Measurements from ENCODE around the gene RASA3. TPM values are rescaled to one million over a fixed set of nuclear protein-coding genes. Genes with fewer than 3 reads are reported as not detected.

RASA3 gene
- total RNA-seq, 2 donors from 2014 or later, result 6.3 to 12.0 TPM

GRCh38 chr13:114080739-114081561 lies 51.5 kb downstream of the RASA3 start:
- H3K36me3 ChIP-seq (ENCODE audit: control insufficient read depth, insufficient read depth, low read length), result no peaks in the 10 kb centered on the region
- WGBS, 2 experiments (ENCODE audit: insufficient coverage in 1 of 2, insufficient read length in 1 of 2), result 94 to 95% methylated on average over 33 to 34 of the region's 34 CpGs
- H3K27ac Mint-ChIP-seq, result no peak overlapping the region
- no peaks in the 10 kb centered on the region for H3K27me3 ChIP-seq (ENCODE audit: control insufficient read depth, insufficient read depth, low read length, poor library complexity, severe bottlenecking)
- H3K4me1 ChIP-seq (ENCODE audit: control insufficient read depth, insufficient read depth, low read length), result no peaks in the 10 kb centered on the region
- H3K27ac ChIP-seq (ENCODE audit: low read depth, low read length), result no peak overlapping the region
- DNase-seq, result peak; percentile 37
- H3K9me3 Mint-ChIP-seq, result peaks cover 6% of the 10 kb centered on the region
- TF ChIP-seq, protein P1, sequence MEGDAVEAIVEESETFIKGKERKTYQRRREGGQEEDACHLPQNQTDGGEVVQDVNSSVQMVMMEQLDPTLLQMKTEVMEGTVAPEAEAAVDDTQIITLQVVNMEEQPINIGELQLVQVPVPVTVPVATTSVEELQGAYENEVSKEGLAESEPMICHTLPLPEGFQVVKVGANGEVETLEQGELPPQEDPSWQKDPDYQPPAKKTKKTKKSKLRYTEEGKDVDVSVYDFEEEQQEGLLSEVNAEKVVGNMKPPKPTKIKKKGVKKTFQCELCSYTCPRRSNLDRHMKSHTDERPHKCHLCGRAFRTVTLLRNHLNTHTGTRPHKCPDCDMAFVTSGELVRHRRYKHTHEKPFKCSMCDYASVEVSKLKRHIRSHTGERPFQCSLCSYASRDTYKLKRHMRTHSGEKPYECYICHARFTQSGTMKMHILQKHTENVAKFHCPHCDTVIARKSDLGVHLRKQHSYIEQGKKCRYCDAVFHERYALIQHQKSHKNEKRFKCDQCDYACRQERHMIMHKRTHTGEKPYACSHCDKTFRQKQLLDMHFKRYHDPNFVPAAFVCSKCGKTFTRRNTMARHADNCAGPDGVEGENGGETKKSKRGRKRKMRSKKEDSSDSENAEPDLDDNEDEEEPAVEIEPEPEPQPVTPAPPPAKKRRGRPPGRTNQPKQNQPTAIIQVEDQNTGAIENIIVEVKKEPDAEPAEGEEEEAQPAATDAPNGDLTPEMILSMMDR (conservative IDR thresholded peaks at IDR 0.05), result no peak
- peaks cover 9% of the 10 kb centered on the region for H3K36me3 Mint-ChIP-seq (ENCODE audit: low read depth)
- no peak overlapping the region for H3K9ac ChIP-seq (ENCODE audit: extremely low read depth, low read length, poor library complexity, severe bottlenecking)
- no peaks in the 10 kb centered on the region for H3K9me3 ChIP-seq (ENCODE audit: control insufficient read depth, low read length)
- no peak overlapping the region for H3K4me3 Mint-ChIP-seq
- H3K4me1 Mint-ChIP-seq, result peaks cover 4% of the 10 kb centered on the region
- no peaks in the 10 kb centered on the region for H3K27me3 Mint-ChIP-seq (ENCODE audit: insufficient read depth)
- no peak overlapping the region for H3K4me3 ChIP-seq (ENCODE audit: low read length)

DNA sequence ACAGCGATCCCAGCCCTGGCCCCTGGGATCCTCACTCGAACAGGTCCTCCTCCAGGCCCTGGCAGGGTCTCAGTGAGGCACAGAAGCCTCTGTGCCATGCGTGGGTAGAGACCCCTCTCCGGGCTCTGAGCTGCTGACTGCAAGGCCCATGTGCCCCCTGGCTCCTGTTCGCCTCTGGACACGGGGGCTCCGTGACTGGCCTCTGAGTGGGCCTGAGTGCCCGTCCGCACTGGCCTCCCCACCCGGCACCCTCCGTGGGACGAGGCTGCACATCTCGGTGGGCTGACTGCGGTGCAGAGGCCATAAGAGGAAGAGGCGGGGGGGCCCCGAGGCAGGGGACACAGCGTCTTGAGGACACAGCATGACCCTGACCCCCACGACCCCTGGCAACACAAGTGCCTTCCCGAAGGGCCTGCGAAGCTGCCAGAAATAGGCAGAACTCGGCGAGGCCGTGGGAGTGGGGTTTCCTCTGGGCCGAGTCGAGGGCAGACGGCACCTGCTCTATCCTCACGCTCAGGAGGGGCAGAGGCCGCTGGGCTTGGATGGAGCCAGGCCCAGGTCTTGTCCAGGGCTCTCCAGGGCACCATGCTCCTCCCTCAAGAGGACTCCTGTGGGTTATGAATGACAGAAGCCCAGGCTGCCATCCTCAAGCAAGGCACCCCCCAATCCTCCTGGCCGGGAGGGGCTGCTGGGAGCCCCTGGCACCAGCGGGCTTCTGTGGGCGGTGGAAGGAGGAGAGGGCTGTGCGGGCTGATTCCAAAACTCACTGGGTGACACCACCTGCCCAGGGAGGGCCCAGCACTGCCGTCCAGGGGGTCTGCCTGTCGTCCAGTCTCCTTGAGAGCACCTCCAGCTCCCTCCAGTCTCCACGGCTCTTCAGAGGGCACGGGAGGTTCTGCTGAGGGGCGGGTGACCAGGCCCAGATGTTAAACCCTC lies 52.6 kb downstream of the RASA3 start:
- Mint-ChIP-seq H3K4me3 (no peak overlapping the region), H3K27ac (no peak overlapping the region)
- DNase-seq, result peak; percentile 38

More for the DNA sequence above, 52.6 kb downstream of the RASA3 start:
- 88 to 93% methylated on average over 27 to 37 of the region's 37 CpGs for WGBS, 2 experiments (ENCODE audit: insufficient coverage in 1 of 2, insufficient read length in 1 of 2)
- TF ChIP-seq, protein P1 (conservative IDR thresholded peaks at IDR 0.05), result no peak
- Mint-ChIP-seq H3K9me3 (peaks cover 6% of the 10 kb centered on the region), H3K36me3 (ENCODE audit: low read depth) (peaks cover 9% of the 10 kb centered on the region), H3K27me3 (ENCODE audit: insufficient read depth) (no peaks in the 10 kb centered on the region), H3K4me1 (peaks cover 4% of the 10 kb centered on the region)
- Histone ChIP-seq H3K36me3 (ENCODE audit: control insufficient read depth, insufficient read depth, low read length) (no peaks in the 10 kb centered on the region), H3K9me3 (ENCODE audit: control insufficient read depth, low read length) (no peaks in the 10 kb centered on the region), H3K9ac (ENCODE audit: extremely low read depth, low read length, poor library complexity, severe bottlenecking) (no peak overlapping the region), H3K4me1 (ENCODE audit: control insufficient read depth, insufficient read depth, low read length) (no peaks in the 10 kb centered on the region), H3K27me3 (ENCODE audit: control insufficient read depth, insufficient read depth, low read length, poor library complexity, severe bottlenecking) (no peaks in the 10 kb centered on the region), H3K4me3 (ENCODE audit: low read length) (no peak overlapping the region), H3K27ac (ENCODE audit: low read depth, low read length) (peak overlapping the region; percentile 49)
